GM19467 (cell line): Measurements from ENCODE around the gene NLRP6.
"Not testable (repeated sequence)": the region's sequence is repeated elsewhere in the genome, so short reads cannot be mapped to it uniquely, and the experiment has no call there.

Experiments used
- ATAC-seq: cut with Tn5 transposase; IDR thresholded peaks from one replicate; pipeline ENCODE4 v1.9.1; 2021; ENCODE audit warnings: mild to moderate bottlenecking, moderate library complexity; ENCODE audit not compliant: unreplicated experiment

NLRP6 gene

GRCh38 chr11:281486-282161 is 3.4 kb downstream of the NLRP6 start:
- no peak for ATAC-seq

- ATAC-seq, result no peak
These were observed 4.0 kb downstream of the NLRP6 start for GRCh38 chr11:282171-282570.

DNA sequence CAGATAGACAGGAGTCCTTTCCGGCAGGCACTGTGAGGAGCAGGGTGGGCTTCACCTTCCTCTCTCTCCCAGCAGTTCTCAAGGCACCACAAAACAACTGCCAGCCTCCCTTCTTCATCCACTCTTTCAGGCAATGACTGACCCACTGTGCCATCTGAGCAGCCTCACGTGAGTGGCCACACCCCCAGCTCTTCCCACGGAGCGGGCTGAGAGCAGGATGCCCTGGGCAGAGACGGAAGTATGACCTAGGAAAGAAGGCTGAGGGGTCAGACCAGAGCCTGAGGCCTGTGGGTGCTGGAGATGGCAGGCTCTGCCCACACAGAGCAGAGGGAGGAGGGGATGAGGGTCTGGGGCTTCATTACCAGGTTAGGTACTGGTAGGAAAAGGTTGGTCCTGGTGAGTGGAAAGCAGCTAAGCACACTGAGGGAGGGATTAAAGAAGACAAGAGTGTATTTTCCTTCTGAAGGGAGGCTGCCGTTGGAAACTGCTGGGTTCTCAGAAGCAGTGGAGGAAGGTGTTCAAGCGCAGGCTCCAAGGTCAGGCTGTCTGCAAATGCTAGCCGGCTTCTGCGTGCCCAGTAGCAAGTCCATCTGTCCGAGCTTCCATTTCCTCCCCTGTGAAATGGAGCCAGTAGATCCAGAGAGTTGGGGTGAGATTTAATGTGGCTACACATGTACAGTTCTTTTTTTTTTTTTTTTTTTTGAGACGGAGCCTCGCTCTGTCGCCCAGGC is 4.6 kb downstream of the NLRP6 start:
- no peak for ATAC-seq

- no peak for ATAC-seq
These were observed 5.3 kb downstream of the NLRP6 start for GRCh38 chr11:283405-284104.

DNA sequence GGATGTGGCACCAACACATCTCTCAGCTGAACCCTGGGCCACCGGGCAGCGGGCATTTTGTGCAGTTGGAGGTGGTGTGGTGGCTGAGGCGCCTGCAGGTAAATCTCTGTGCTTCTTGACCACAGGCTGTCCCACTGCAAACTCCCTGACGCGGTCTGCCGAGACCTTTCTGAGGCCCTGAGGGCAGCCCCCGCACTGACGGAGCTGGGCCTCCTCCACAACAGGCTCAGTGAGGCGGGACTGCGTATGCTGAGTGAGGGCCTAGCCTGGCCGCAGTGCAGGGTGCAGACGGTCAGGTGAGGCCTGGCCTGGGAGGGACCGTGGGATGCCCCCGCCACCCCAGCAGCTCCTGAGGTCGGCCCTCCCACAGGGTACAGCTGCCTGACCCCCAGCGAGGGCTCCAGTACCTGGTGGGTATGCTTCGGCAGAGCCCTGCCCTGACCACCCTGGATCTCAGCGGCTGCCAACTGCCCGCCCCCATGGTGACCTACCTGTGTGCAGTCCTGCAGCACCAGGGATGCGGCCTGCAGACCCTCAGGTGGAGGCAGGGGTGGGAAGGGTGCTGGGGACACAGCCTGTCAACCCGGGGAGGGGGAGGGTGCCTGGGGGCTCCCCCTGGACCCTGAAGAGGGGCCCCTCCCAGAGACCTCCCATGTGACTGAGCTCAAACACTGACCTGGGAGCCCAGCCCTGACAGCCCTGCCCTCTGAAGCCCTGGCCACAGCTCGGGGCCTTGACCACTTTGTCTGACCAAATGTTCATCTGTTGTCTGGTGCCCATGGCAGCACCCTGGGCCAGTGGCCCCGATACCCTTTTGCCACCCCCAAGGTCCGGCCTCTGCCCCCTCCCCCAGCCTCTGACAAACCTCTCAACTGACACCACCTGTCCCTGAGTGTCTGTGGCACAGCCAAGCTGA is 6.2 kb downstream of the NLRP6 start:
- ATAC-seq, result no peak

GRCh38 chr11:285021-285893 is 7.0 kb downstream of the NLRP6 start:
- ATAC-seq, result no peak

GRCh38 chr11:285894-286220 is 7.7 kb downstream of the NLRP6 start:
- ATAC-seq, result no peak

DNA sequence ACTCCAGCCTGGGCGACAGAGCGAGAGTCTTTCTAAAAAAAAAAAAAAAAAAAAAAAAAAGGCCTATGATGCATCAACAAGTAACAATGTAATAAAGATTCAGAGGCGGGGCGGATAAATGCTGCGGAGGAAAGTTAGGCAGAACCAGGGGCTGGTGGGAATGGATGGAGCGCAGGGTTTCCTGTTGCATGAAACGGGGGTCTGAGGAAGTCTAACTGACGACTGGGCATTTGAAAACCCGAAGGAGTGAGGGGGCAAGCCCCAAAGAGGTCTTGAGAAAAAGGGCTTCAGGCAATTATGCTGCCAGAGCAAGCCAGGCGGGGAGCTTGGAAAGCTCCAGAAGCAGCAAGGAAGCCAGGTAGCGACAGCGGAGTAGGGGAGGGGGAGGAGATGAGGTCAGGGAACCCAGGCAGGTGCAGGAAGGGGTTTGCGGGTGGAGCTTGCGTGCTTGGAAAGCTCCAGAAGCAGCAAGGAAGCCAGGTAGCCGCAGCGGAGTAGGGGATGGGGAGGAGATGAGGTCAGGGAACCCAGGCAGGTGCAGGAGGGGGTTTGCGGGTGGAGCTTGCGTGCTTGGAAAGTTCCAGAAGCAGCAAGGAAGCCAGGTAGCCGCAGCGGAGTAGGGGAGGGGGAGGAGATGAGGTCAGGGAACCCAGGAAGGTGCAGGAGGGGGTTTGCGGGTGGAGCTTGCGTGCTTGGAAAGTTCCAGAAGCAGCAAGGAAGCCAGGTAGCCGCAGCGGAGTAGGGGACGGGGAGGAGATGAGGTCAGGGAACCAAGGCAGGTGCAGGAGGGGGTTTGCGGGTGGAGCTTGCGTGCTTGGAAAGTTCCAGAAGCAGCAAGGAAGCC is 9.0 kb downstream of the NLRP6 start:
- not testable (repeated sequence) for ATAC-seq

DNA sequence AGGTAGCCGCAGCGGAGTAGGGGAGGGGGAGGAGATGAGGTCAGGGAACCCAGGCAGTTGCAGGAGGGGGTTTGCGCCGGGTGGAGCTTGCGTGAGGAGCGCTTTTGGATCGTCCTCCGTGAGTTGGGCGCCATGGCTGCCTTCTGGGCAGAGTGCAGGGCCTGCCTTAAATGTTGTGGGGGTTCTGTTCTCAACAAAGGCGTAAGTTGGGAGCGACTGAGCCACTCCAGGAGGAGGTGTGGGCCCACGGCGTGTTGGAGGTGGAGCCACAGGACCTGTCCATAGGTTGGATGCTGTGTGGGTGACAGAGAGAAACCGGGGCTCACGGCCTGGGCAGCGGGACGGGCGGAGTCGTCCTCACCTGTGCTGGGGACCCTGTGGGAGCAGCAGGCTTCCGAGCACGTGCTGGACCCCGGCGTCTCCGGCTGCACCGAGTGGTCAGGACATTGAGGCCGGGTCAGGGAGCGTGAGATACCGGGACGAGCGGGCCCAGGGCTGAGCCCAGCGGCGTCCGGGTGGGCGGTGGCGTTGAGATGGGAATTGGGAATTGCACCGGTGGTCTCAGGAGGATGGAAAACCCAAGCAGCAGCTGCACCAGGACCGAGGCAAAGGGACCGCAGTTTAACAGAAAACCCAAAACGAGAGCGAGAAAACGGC is 9.7 kb downstream of the NLRP6 start:
- ATAC-seq, result no peak

- no peak for ATAC-seq
These were observed 10.5 kb downstream of the NLRP6 start, which contains the start of gene PGGHG for GRCh38 chr11:288478-289397. Gene PGGHG, plus strand, starts transcription at chr11:289126. Its CDS starts 691 bp downstream, at chr11:289817.

DNA sequence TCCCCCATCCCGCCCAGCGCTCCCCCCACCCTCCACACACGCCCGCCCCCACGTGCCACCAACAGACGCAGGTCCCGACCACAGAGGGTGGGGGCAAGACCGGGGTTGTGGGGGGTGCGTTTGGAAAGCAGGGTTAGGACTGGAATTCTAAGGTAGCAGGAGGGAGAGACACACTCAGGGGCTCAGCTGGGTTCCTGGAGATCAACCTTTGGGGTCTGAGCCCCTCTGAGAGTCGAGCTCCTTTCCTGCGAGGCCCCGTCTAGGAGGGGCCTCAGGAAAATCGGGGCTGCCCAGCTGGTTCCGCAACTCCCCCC is 11.1 kb downstream of the NLRP6 start:
- no peak for ATAC-seq

DNA sequence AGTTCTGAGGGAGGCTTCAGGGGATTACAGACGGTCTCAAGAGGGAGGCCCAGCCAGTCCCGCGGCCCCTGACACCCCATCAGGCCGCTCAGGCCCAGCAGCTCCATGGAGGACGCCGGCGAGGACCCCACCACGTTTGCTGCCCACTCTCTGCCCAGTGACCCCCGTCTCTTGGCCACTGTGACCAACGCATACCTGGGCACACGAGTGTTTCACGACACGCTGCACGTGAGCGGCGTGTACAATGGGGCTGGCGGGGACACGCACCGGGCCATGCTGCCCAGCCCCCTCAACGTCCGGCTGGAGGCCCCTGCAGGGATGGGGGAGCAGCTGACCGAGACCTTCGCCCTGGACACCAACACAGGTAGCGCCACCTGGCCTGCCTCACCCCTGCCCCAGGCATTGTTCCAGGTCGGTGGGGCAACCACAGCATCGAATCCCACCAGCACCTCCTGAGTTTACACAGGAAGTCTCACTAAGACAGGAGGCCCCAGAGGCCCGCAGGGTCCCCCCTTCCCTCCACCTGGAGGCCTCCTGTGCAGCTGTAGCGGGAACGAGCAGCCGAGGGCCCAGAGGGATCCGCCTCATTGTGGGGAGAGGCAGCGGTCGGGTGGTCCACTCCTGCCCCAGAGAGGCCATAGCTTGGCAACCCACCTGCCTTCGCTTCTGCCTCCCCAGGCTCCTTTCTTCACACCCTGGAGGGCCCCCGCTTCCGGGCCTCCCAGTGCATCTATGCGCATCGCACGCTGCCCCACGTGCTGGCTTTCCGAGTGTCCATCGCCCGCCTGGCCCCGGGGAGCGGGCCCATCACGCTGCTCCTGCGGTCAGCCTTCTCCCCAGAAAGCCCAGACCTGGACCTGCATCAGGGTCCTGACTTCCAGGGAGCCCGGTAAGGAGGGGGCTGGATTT is 11.8 kb downstream of the NLRP6 start:
- ATAC-seq, result no peak

GRCh38 chr11:290621-291231 is 12.5 kb downstream of the NLRP6 start:
- no peak for ATAC-seq

DNA sequence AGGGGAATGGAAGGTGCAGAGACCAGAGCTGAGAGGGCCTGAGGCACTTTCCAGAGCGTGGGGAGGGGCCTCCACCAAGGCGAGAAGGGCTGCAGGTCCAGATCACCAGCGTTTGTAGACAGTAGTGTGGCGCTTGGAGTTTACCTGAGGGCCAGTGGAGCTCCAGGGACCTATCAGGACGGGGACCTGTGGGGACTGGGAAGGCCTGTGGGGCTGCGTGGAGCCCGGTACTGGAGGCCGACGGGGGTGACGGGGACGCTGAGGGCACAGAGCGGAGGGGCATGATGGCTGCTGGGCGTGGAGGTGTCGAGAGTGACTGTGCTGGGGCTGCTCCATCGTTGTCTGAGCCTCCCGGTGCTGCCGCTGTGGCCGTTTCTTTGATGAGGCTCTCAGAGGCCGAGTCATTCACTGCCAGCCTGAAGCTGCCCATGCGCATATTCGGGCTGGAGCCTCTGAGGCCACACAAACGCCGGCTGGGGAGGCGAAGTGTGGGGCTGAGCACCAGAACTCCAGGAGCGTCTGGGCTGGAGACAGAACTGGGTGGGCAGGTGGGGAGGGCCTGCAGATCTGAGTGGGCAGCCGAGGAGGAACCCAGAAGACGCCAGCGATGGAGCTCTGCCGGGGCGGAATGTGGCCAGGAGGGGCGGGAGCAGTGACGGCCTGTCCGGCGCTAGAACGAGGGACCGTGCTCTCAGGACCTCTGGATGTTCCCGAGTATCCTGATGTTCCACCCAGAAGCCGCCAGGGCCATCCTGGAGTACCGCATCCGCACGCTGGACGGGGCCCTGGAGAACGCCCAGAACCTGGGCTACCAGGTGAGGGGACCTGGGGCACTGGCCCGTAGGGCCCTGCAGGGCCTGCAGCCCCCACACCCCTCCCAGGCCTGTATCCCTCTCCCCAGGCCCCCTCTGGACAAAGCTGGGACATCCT is 13.3 kb downstream of the NLRP6 start:
- ATAC-seq, result no peak
